ENCODE results near the gene BCL7C.

BCL7C gene

GRCh38 chr16:30927789-30928378, 34.0 kb upstream of the BCL7C start:
- H3K27me3 ChIP-seq (ENCODE audit: control insufficient read depth, insufficient read depth, low read length), result no peaks in the 10 kb centered on the region
- no peak for TF ChIP-seq CTCF (IDR thresholded peaks at IDR 0.05)
- H3K79me2 ChIP-seq, result no peaks in the 10 kb centered on the region
- H3K9ac ChIP-seq, result no peak overlapping the region
- H3K36me3 ChIP-seq (ENCODE audit: control insufficient read depth, insufficient read depth, low read length), result no peaks in the 10 kb centered on the region
- no peak overlapping the region for H3K4me2 ChIP-seq (ENCODE audit: low read length)
- H3K4me3 ChIP-seq (ENCODE audit: low read depth, low read length), result no peak overlapping the region
- peaks cover 6% of the 10 kb centered on the region for H3K4me1 ChIP-seq
- no peak overlapping the region for H3K27ac ChIP-seq
- H2AFZ ChIP-seq, result no peak overlapping the region
- H3K9me3 ChIP-seq (ENCODE audit: control insufficient read depth, low read length), result no peaks in the 10 kb centered on the region

GRCh38 chr16:30926937-30927788, 33.3 kb upstream of the BCL7C start:
- no peak overlapping the region for H3K27ac ChIP-seq
- peaks cover 6% of the 10 kb centered on the region for H3K4me1 ChIP-seq
- no peak overlapping the region for H3K9ac ChIP-seq
- TF ChIP-seq CTCF (IDR thresholded peaks at IDR 0.05), result no peak
- no peak overlapping the region for H3K4me2 ChIP-seq (ENCODE audit: low read length)
- H3K9me3 ChIP-seq (ENCODE audit: control insufficient read depth, low read length), result no peaks in the 10 kb centered on the region
- no peak overlapping the region for H3K4me3 ChIP-seq (ENCODE audit: low read depth, low read length)
- H3K36me3 ChIP-seq (ENCODE audit: control insufficient read depth, insufficient read depth, low read length), result no peaks in the 10 kb centered on the region
- H3K27me3 ChIP-seq (ENCODE audit: control insufficient read depth, insufficient read depth, low read length), result no peaks in the 10 kb centered on the region
- no peak overlapping the region for H2AFZ ChIP-seq
- no peaks in the 10 kb centered on the region for H3K79me2 ChIP-seq

- Histone ChIP-seq H3K36me3 (ENCODE audit: control insufficient read depth, insufficient read depth, low read length) (no peaks in the 10 kb centered on the region), H3K27me3 (ENCODE audit: control insufficient read depth, insufficient read depth, low read length) (no peaks in the 10 kb centered on the region), H3K4me2 (ENCODE audit: low read length) (no peak overlapping the region), H3K9ac (no peak overlapping the region), H3K79me2 (no peaks in the 10 kb centered on the region), H3K27ac (no peak overlapping the region), H3K9me3 (ENCODE audit: control insufficient read depth, low read length) (no peaks in the 10 kb centered on the region), H3K4me1 (peaks cover 6% of the 10 kb centered on the region), H3K4me3 (ENCODE audit: low read depth, low read length) (no peak overlapping the region), H2AFZ (no peak overlapping the region)
- TF ChIP-seq CTCF (IDR thresholded peaks at IDR 0.05), result no peak
These were observed 32.3 kb upstream of the BCL7C start for GRCh38 chr16:30925995-30926811.

- H3K9me3 ChIP-seq (ENCODE audit: control insufficient read depth, low read length), result no peaks in the 10 kb centered on the region
- no peak for TF ChIP-seq CTCF (IDR thresholded peaks at IDR 0.05)
These were observed 31.7 kb upstream of the BCL7C start for GRCh38 chr16:30925632-30925987.

More at GRCh38 chr16:30925632-30925987, 31.7 kb upstream of the BCL7C start:
- Histone ChIP-seq H3K4me3 (ENCODE audit: low read depth, low read length) (no peak overlapping the region), H3K4me2 (ENCODE audit: low read length) (no peak overlapping the region), H2AFZ (no peak overlapping the region), H3K4me1 (peaks cover 6% of the 10 kb centered on the region), H3K79me2 (no peaks in the 10 kb centered on the region), H3K27ac (no peak overlapping the region), H3K36me3 (ENCODE audit: control insufficient read depth, insufficient read depth, low read length) (no peaks in the 10 kb centered on the region), H3K9ac (no peak overlapping the region), H3K27me3 (ENCODE audit: control insufficient read depth, insufficient read depth, low read length) (no peaks in the 10 kb centered on the region)

Data from parathyroid adenoma (tissue), 2 donors.